A549 (cell line): ENCODE results near the gene GRHL3.

Source experiments
- BHLHE40 ChIP-seq: IDR thresholded peaks from 2 replicates; pipeline ENCODE4 v1.6.1; 2012; ENCODE audit warnings: low read depth, low read length, inconsistent platforms
- CBX2 ChIP-seq: fragments of 200-600 bp; sonication (generic); IDR thresholded peaks from 2 replicates; pipeline ENCODE4 v1.6.1; 2016; ENCODE audit warnings: low read depth, mild to moderate bottlenecking, borderline replicate concordance
- CTCF ChIP-seq: fragments of >200 bp; sonication (Bioruptor Twin); formaldehyde crosslinking; IDR thresholded peaks from 3 replicates; pipeline ENCODE4 v1.5.1; 2016
- HOXB13 ChIP-seq: fragments of 250-450 bp; sonication (Bioruptor Pico); IDR thresholded peaks from 2 replicates; pipeline ENCODE4 v1.5.0; 2020; ENCODE audit warnings: low read depth, mild to moderate bottlenecking, moderate library complexity
- KDM5A ChIP-seq: fragments of 200-600 bp; sonication (generic); IDR thresholded peaks from 2 replicates; pipeline ENCODE4 v1.6.1; 2016; ENCODE audit warnings: antibody characterized with exemption, mild to moderate bottlenecking
- MYC ChIP-seq: IDR thresholded peaks from 2 replicates; pipeline ENCODE4 v1.6.1; 2012; ENCODE audit warnings: mild to moderate bottlenecking, inconsistent platforms, low read length, improper control_type of control experiment, borderline replicate concordance
- POLR2A ChIP-seq: IDR thresholded peaks from 2 replicates; pipeline ENCODE4 v1.6.1; 2012; ENCODE audit warnings: mild to moderate bottlenecking, low read length
- RCOR1 ChIP-seq: fragments of 150-350 bp; IDR thresholded peaks from 2 replicates; pipeline ENCODE4 v1.6.1; 2014; ENCODE audit warnings: antibody characterized with exemption, low read length, low read depth
- TP53 ChIP-seq: fragments of 250-450 bp; sonication (Bioruptor Pico); IDR thresholded peaks from 2 replicates; pipeline ENCODE4 v1.5.0; 2021; ENCODE audit warnings: mild to moderate bottlenecking, moderate library complexity
- USF2 ChIP-seq: fragments of 450-650 bp; IDR thresholded peaks from 2 replicates; pipeline ENCODE4 v1.6.1; 2014; ENCODE audit warnings: antibody characterized with exemption

- no peak for TF ChIP-seq CTCF
- TF ChIP-seq HOXB13 (CRISPR knock-in tag): no peak
- no peak for TF ChIP-seq MYC
- no peak for TF ChIP-seq USF2
- TF ChIP-seq RCOR1: no peak
- no peak for TF ChIP-seq TP53 (CRISPR knock-in tag)
- no peak for TF ChIP-seq POLR2A
- no peak for TF ChIP-seq CBX2
- no peak for TF ChIP-seq KDM5A
- TF ChIP-seq BHLHE40: no peak
These were observed 63.0 kb downstream of the GRHL3 start for GRCh38 chr1:24382165-24382577.
